Naive thymus-derived CD4-positive, alpha-beta T cell (primary cell): ENCODE data around the gene YIPF1. TPM values are rescaled to one million over a fixed set of nuclear protein-coding genes. Genes with fewer than 3 reads are reported as not detected.
"Not testable (repeated sequence)": the region's sequence is repeated elsewhere in the genome, so short reads cannot be mapped to it uniquely, and the experiment has no call there.

Experiments used
- ATAC-seq: fragments of 150-1000 bp; cut with Tn5 transposase; 2 replicates; pipeline ENCODE4 v1.10.0; 2021; ENCODE audit warnings: mild to moderate bottlenecking, moderate library complexity
- CTCF ChIA-PET: fragments of 350-600 bp; sonication (Branson Sonifier 250); formaldehyde crosslinking; loops from one replicate; lab custom pipeline; 2021; ENCODE audit warnings: antibody characterized with exemption; lab: Charles Lee
- POLR2A ChIA-PET: fragments of 350-600 bp; sonication (Branson Sonifier 250); formaldehyde crosslinking; loops from one replicate; lab custom pipeline; 2021; ENCODE audit warnings: antibody characterized with exemption, inconsistent platforms; lab: Charles Lee
- DNase-seq, 9 donors: peaks; one replicate each; pipeline versions ENCODE4 v3.0.0 to v3.0.0-alpha.2; 2020 to 2022; ENCODE audit warnings: mixed read lengths in 1 of 9
- H3K27ac ChIP-seq: one replicate; pipeline ENCODE4 v1.7.0; 2013; ENCODE audit warnings: mild to moderate bottlenecking, low read depth, low read length, moderate library complexity
- H3K27me3 ChIP-seq, 2 donors: one replicate each; pipeline ENCODE4 v1.7.0; 2013; ENCODE audit warnings: low read length in 2 of 2, mild to moderate bottlenecking in 2 of 2, moderate library complexity in 2 of 2; ENCODE audit not compliant: control insufficient read depth in 2 of 2, insufficient read depth in 2 of 2
- H3K36me3 ChIP-seq, 3 experiments: 1 replicate in 2 of 3; 2 replicates in 1 of 3; pipeline ENCODE4 v1.7.0; 2013; ENCODE audit warnings: low read length in 3 of 3, mild to moderate bottlenecking in 3 of 3, moderate library complexity in 1 of 3; ENCODE audit not compliant: insufficient read depth in 3 of 3, control insufficient read depth in 2 of 3
- H3K4me1 ChIP-seq, 2 donors: one replicate each; pipeline ENCODE4 v1.7.0; 2013; ENCODE audit warnings: low read length in 2 of 2, mild to moderate bottlenecking in 2 of 2, moderate library complexity in 1 of 2; ENCODE audit not compliant: control insufficient read depth in 2 of 2, insufficient read depth in 2 of 2
- H3K4me3 ChIP-seq: 2 replicates; pipeline ENCODE4 v1.7.0; 2013; ENCODE audit warnings: mild to moderate bottlenecking, low read length
- H3K9me3 ChIP-seq, 3 experiments: 1 replicate in 2 of 3; 2 replicates in 1 of 3; pipeline ENCODE4 v1.7.0; 2013; ENCODE audit warnings: low read length in 3 of 3; ENCODE audit not compliant: control insufficient read depth in 2 of 3
- H3K27ac Mint-ChIP-seq, 9 donors: one replicate each; pipeline ENCODE4 v1.8.0; 2020 to 2022; ENCODE audit warnings: mixed read lengths in 9 of 9, mild to moderate bottlenecking in 8 of 9, moderate library complexity in 5 of 9, inconsistent platforms in 2 of 9
- H3K27me3 Mint-ChIP-seq, 5 donors: one replicate each; pipeline ENCODE4 v1.8.0; 2021 to 2022; ENCODE audit warnings: mixed read lengths in 5 of 5, mild to moderate bottlenecking in 1 of 5
- H3K36me3 Mint-ChIP-seq, 5 donors: one replicate each; pipeline ENCODE4 v1.8.0; 2020 to 2022; ENCODE audit warnings: mixed read lengths in 5 of 5, mild to moderate bottlenecking in 3 of 5, inconsistent platforms in 1 of 5
- H3K4me1 Mint-ChIP-seq, 7 donors: one replicate each; pipeline ENCODE4 v1.8.0; 2020 to 2022; ENCODE audit warnings: mixed read lengths in 7 of 7, mild to moderate bottlenecking in 3 of 7, inconsistent platforms in 1 of 7
- H3K4me3 Mint-ChIP-seq, 10 donors: one replicate each; pipeline ENCODE4 v1.8.0; 2020 to 2022; ENCODE audit warnings: mild to moderate bottlenecking in 10 of 10, mixed read lengths in 10 of 10, moderate library complexity in 6 of 10, inconsistent platforms in 2 of 10
- H3K9me3 Mint-ChIP-seq, 11 donors: one replicate each; pipeline ENCODE4 v1.8.0; 2020 to 2022; ENCODE audit warnings: mixed read lengths in 11 of 11, mild to moderate bottlenecking in 4 of 11, inconsistent platforms in 1 of 11, moderate library complexity in 1 of 11
- intact Hi-C, 2 donors: fragments of 100-400 bp; cut with micrococcal nuclease; formaldehyde crosslinking; loops; one replicate each; pipeline ENCODE4 v1.15.1; 2023
- polyA plus RNA-seq, 2 donors: library from polyadenylated mRNA; unstranded; fragments of 300-500 nt; fragmentation: Illumina TruSeq; gene quantifications; one replicate each; pipeline ENCODE4 v1.2.3, GENCODE V29; 2021
- total RNA-seq, 6 experiments: library from RNA in 5 of 6; stranded (reverse) in 5 of 6; gene quantifications; 1 replicate in 5 of 6; 2 replicates in 1 of 6; pipeline ENCODE4 v1.2.3 and lab custom pipeline; 2021 to 2026

Gene YIPF1
- total and polyA plus RNA-seq, 7 experiments from 2014 or later: 10.5 to 27.4 (median 17.1) TPM

DNA sequence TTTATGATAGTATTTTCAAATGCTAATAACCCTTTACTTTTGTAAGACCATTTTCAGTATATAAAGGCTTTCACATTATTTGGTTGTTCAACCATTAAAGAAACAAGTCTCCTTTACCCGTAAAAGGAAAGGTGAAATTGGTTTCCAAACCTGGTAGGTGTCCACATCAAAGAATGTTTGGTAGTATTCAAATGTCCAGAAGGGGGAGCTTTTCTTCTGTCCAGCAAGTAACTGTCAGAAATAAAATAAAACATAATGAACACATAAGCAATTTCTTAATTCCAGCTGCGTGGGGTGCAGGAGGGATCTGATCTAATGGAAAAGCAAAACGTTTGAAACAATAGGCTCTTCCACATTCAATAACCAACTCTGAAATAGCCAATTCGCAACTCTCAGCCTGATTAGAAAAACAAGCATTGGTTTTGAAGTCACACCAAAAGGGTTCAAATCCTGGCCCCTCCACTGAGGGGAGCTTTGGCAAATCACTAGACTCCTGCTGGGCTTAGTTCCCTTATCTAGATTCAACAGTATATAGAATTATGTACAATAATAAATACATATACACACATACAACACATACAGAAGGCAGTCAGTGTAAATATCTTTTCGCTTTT is 11.0 kb downstream of the YIPF1 start:
- ATAC-seq: no peak
- Mint-ChIP-seq H3K9me3 (peaks cover 0 to 6% (median 2%) of the 10 kb centered on the region in 11 donors), H3K4me1 (peaks cover 0 to 18% (median 8%) of the 10 kb centered on the region in 7 donors), H3K27me3 (no peaks in the 10 kb centered on the region), H3K4me3 (no peak overlapping the region), H3K27ac (no peak overlapping the region), H3K36me3 (peaks cover 26 to 67% (median 42%) of the 10 kb centered on the region in 5 donors)
- H3K4me1 ChIP-seq: no peaks in the 10 kb centered on the region
- H3K27me3 ChIP-seq: no peaks in the 10 kb centered on the region
- H3K27ac ChIP-seq: no peak overlapping the region
- CTCF ChIA-PET: interaction anchor here (0.7 to 2.3 kb wide), 5 partner anchors 18 to 123 kb away, joined by 3 to 14 read pairs (median 3); no protein-coding TSS in a partner anchor
- peak in 2 of 9 donors; percentile 10 to 11 for DNase-seq
- H3K9me3 ChIP-seq: no peaks in the 10 kb centered on the region
- POLR2A ChIA-PET: interaction anchor here (0.6 to 0.9 kb wide), 3 partner anchors 11 to 67 kb away, joined by 3 read pairs; partner anchors contain the start of genes IFT25 and YIPF1
- peaks cover 8 to 56% (median 10%) of the 10 kb centered on the region in 3 experiments for H3K36me3 ChIP-seq
- intact Hi-C loops: loop anchor here (1.0 kb wide), 2 partner anchors 71 to 81 kb away; no protein-coding TSS in a partner anchor
- H3K4me3 ChIP-seq: no peak overlapping the region

DNA sequence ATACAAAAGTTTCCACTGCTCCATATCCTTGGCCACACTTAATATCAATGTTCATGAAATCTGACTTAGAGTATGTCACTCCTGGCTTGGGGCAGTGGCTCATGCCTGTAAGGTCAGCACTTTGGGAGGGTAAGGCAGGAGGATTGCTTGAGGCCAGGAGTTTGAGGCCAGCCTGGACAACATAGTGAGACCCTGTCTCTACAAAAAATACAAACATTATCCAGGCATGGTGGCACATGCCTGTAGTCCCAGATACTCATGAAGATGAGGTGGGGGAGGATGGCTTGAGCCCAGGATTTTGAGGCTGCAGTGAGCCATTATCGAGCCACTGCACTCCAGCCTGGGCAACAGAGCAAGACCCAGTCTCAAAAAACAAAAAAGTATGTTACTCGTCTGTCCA is 14.4 kb downstream of the YIPF1 start:
- intact Hi-C loops, DNase-seq, H3K4me1 Mint-ChIP-seq, H3K27me3 ChIP-seq, H3K4me3 Mint-ChIP-seq, H3K27ac ChIP-seq, H3K4me1 ChIP-seq, ATAC-seq, H3K9me3 Mint-ChIP-seq, H3K9me3 ChIP-seq, H3K4me3 ChIP-seq, H3K27ac Mint-ChIP-seq, H3K27me3 Mint-ChIP-seq: not testable (repeated sequence)
- POLR2A ChIA-PET: interaction anchor here (1.5 kb wide), 1 partner anchor 70 kb away, joined by 3 read pairs; the partner anchor contains the start of gene IFT25
- peaks cover 7 to 70% (median 8%) of the 10 kb centered on the region in 3 experiments for H3K36me3 ChIP-seq
- H3K36me3 Mint-ChIP-seq: peaks cover 6 to 55% (median 28%) of the 10 kb centered on the region in 5 donors
- CTCF ChIA-PET: interaction anchor here (0.6 to 1.1 kb wide), 2 partner anchors 71 to 73 kb away, joined by 3 read pairs; no protein-coding TSS in a partner anchor

GRCh38 chr1:53871773-53872484 is 17.7 kb downstream of the YIPF1 start:
- Mint-ChIP-seq H3K4me1 (peaks cover 0 to 7% (median 0%) of the 10 kb centered on the region in 7 donors), H3K4me3 (no peak overlapping the region), H3K36me3 (peaks cover 6 to 53% (median 14%) of the 10 kb centered on the region in 5 donors), H3K9me3 (no peaks in the 10 kb centered on the region), H3K27me3 (no peaks in the 10 kb centered on the region), H3K27ac (no peak overlapping the region)
- no peak for ATAC-seq
- no peak for DNase-seq
- Histone ChIP-seq H3K36me3 (peaks cover 7 to 73% (median 8%) of the 10 kb centered on the region in 3 experiments), H3K4me3 (no peak overlapping the region), H3K27me3 (no peaks in the 10 kb centered on the region), H3K27ac (no peak overlapping the region), H3K4me1 (no peaks in the 10 kb centered on the region), H3K9me3 (no peaks in the 10 kb centered on the region)
- ChIA-PET POLR2A (interaction anchor here (1.1 kb wide), 1 partner anchor 74 kb away, joined by 3 read pairs; the partner anchor contains the start of gene IFT25), CTCF (interaction anchor here (0.9 to 3.2 kb wide), 5 partner anchors 11 to 88 kb away, joined by 3 to 17 read pairs (median 4); partner anchors contain the start of gene DIO1)
- intact Hi-C loops: no loop called here

DNA sequence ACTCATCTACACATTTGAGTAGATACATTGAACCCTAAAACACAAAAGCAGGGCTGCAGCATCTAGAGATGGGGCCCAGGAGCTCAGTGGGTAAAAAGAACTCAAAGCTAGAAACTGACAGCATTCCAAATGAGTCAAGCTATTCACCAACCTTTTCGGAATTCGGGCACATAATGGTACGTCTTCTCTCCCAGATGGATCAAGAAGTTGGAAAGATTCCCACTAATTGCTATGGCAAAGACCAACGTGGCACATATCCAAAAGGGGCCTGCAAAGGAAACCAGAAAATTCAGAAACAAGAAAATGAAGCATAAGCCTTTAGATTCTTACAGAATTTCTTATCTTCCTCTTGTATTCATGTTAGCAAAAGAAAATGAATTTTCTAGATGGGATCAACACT is 18.4 kb downstream of the YIPF1 start:
- Mint-ChIP-seq H3K27me3 (no peaks in the 10 kb centered on the region), H3K4me3 (no peak overlapping the region), H3K36me3 (peaks cover 9 to 55% (median 17%) of the 10 kb centered on the region in 5 donors), H3K27ac (no peak overlapping the region), H3K9me3 (no peaks in the 10 kb centered on the region), H3K4me1 (peaks cover 0 to 7% (median 0%) of the 10 kb centered on the region in 7 donors)
- H3K4me1 ChIP-seq: no peaks in the 10 kb centered on the region
- no peak overlapping the region for H3K4me3 ChIP-seq
- ATAC-seq (no peak), DNase-seq (no peak)
- intact Hi-C loops: no loop called here
- H3K27ac ChIP-seq: no peak overlapping the region
- H3K27me3 ChIP-seq: no peaks in the 10 kb centered on the region
- ChIA-PET CTCF (interaction anchor here (1.3 to 3.2 kb wide), 3 partner anchors 10 to 88 kb away, joined by 4 to 17 read pairs (median 7); no protein-coding TSS in a partner anchor), POLR2A (interaction anchor here (1.1 kb wide), 1 partner anchor 74 kb away, joined by 3 read pairs; the partner anchor contains the start of gene IFT25)
- no peaks in the 10 kb centered on the region for H3K9me3 ChIP-seq
- H3K36me3 ChIP-seq: peaks cover 1 to 73% (median 8%) of the 10 kb centered on the region in 3 experiments

GRCh38 chr1:53869454-53870117 is 20.0 kb downstream of the YIPF1 start:
- intact Hi-C loops: loop anchor here in 1 of 2 donors (10.0 kb wide), 1 partner anchor 935 kb away; the partner anchor contains the start of gene TTC22
- CTCF ChIA-PET: interaction anchor here (3.2 kb wide), 1 partner anchor 8 kb away, joined by 17 read pairs; no protein-coding TSS in a partner anchor
- Mint-ChIP-seq H3K9me3 (no peaks in the 10 kb centered on the region), H3K27me3 (no peaks in the 10 kb centered on the region), H3K4me3 (no peak overlapping the region), H3K4me1 (peaks cover 0 to 7% (median 0%) of the 10 kb centered on the region in 7 donors), H3K27ac (no peak overlapping the region), H3K36me3 (peaks cover 7 to 51% (median 15%) of the 10 kb centered on the region in 5 donors)
- Histone ChIP-seq H3K9me3 (no peaks in the 10 kb centered on the region), H3K4me3 (no peak overlapping the region), H3K27ac (no peak overlapping the region), H3K36me3 (peaks cover 0 to 77% (median 4%) of the 10 kb centered on the region in 3 experiments), H3K4me1 (no peaks in the 10 kb centered on the region), H3K27me3 (no peaks in the 10 kb centered on the region)
- POLR2A ChIA-PET: no interaction called here
- DNase-seq (no peak), ATAC-seq (no peak)

GRCh38 chr1:53868565-53868964 is 21.0 kb downstream of the YIPF1 start:
- ATAC-seq (no peak), DNase-seq (no peak)
- Histone ChIP-seq H3K27me3 (no peaks in the 10 kb centered on the region), H3K27ac (no peak overlapping the region), H3K36me3 (peaks cover 0 to 73% (median 4%) of the 10 kb centered on the region in 3 experiments), H3K4me1 (no peaks in the 10 kb centered on the region), H3K4me3 (no peak overlapping the region), H3K9me3 (no peaks in the 10 kb centered on the region)
- Mint-ChIP-seq H3K27ac (no peak overlapping the region), H3K9me3 (no peaks in the 10 kb centered on the region), H3K4me3 (no peak overlapping the region), H3K36me3 (peaks cover 7 to 51% (median 15%) of the 10 kb centered on the region in 5 donors), H3K27me3 (no peaks in the 10 kb centered on the region), H3K4me1 (peaks cover 0 to 7% (median 0%) of the 10 kb centered on the region in 7 donors)
- ChIA-PET CTCF (no interaction called here), POLR2A (no interaction called here)
- intact Hi-C loops: loop anchor here in 1 of 2 donors (10.0 kb wide), 1 partner anchor 936 kb away; the partner anchor contains the start of gene TTC22
